Glutamatergic neuron (in vitro differentiated cells): ENCODE data around the gene RAB37. TPM values are rescaled to one million over a fixed set of nuclear protein-coding genes. Genes with fewer than 3 reads are reported as not detected.

Source experiments
- DNase-seq: peaks from one replicate; pipeline ENCODE4 v3.0.0; 2022
- H3K27ac Mint-ChIP-seq: one replicate; pipeline ENCODE4 v1.8.0; 2020; ENCODE audit warnings: mild to moderate bottlenecking, mixed read lengths, inconsistent platforms; ENCODE audit not compliant: unreplicated experiment
- H3K27me3 Mint-ChIP-seq: one replicate; pipeline ENCODE4 v1.8.0; 2020; ENCODE audit warnings: mild to moderate bottlenecking, moderate library complexity, mixed read lengths, inconsistent platforms; ENCODE audit not compliant: unreplicated experiment
- H3K36me3 Mint-ChIP-seq: one replicate; pipeline ENCODE4 v1.8.0; 2020; ENCODE audit warnings: mild to moderate bottlenecking, mixed read lengths, inconsistent platforms; ENCODE audit not compliant: unreplicated experiment
- H3K4me1 Mint-ChIP-seq: one replicate; pipeline ENCODE4 v1.8.0; 2020; ENCODE audit warnings: mild to moderate bottlenecking, low read depth, mixed read lengths, inconsistent platforms; ENCODE audit not compliant: unreplicated experiment
- H3K4me3 Mint-ChIP-seq: one replicate; pipeline ENCODE4 v1.8.0; 2020; ENCODE audit warnings: mild to moderate bottlenecking, mixed read lengths, inconsistent platforms; ENCODE audit not compliant: unreplicated experiment
- H3K9me3 Mint-ChIP-seq: one replicate; pipeline ENCODE4 v1.8.0; 2020; ENCODE audit warnings: mild to moderate bottlenecking, moderate library complexity, mixed read lengths, inconsistent platforms; ENCODE audit not compliant: unreplicated experiment
- CTCF ChIP-seq: fragments of 200-600 bp; sonication (generic); IDR thresholded peaks from one replicate; pipeline ENCODE4 v1.5.0; 2021; ENCODE audit not compliant: partially characterized antibody, unreplicated experiment
- total RNA-seq: library from RNA; stranded (reverse); fragmentation: NEBNext Ultra II Directional; extraction: Animal tissue kit (Norgen Biotek cat#: 25700); gene quantifications from one replicate; pipeline ENCODE4 v1.2.1, GENCODE V29; 2021; ENCODE audit not compliant: unreplicated experiment

RAB37 gene
- total RNA-seq, 1 donor from 2014 or later: 2.1 TPM

DNA sequence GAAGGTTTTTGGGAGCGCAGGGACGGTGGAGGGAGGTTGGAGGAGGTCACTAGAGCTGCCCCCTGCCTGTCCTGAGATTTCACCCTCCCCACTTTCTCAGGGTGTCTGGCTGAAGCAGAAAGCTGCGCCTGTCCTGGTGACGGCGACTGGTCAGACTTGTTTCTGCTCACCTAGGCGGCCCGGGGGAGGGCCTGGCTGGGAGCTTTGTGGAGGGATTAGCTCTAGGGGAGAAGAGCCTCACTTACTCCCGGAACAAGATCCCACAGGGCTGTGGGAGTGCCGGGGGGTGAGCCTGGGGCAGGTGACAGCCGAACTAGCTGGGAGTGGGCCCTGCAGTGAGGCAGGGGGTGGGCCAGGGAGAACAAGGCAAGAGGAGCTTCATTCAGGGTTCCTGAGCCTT, 22.9 kb downstream of the RAB37 start:
- no peaks in the 10 kb centered on the region for H3K27me3 Mint-ChIP-seq
- H3K27ac Mint-ChIP-seq: no peak overlapping the region
- no peaks in the 10 kb centered on the region for H3K36me3 Mint-ChIP-seq
- no peak for DNase-seq
- no peak overlapping the region for H3K4me3 Mint-ChIP-seq
- peaks cover 12% of the 10 kb centered on the region for H3K4me1 Mint-ChIP-seq
- H3K9me3 Mint-ChIP-seq: no peaks in the 10 kb centered on the region
- no peak for TF ChIP-seq CTCF

- peaks cover 12% of the 10 kb centered on the region for H3K4me1 Mint-ChIP-seq
- no peaks in the 10 kb centered on the region for H3K27me3 Mint-ChIP-seq
- peak overlapping the region; percentile 72 for H3K27ac Mint-ChIP-seq
- H3K4me3 Mint-ChIP-seq: peak overlapping the region; percentile 38
- H3K9me3 Mint-ChIP-seq: no peaks in the 10 kb centered on the region
- TF ChIP-seq CTCF: no peak
- DNase-seq: no peak
- no peaks in the 10 kb centered on the region for H3K36me3 Mint-ChIP-seq
These were observed 23.5 kb downstream of the RAB37 start for GRCh38 chr17:74760404-74761105.

- Mint-ChIP-seq H3K27ac (no peak overlapping the region), H3K9me3 (no peaks in the 10 kb centered on the region), H3K4me3 (no peak overlapping the region), H3K36me3 (no peaks in the 10 kb centered on the region), H3K27me3 (no peaks in the 10 kb centered on the region), H3K4me1 (peaks cover 12% of the 10 kb centered on the region)
- no peak for DNase-seq
- TF ChIP-seq CTCF: no peak
These were observed 24.4 kb downstream of the RAB37 start for GRCh38 chr17:74761419-74761818.

DNA sequence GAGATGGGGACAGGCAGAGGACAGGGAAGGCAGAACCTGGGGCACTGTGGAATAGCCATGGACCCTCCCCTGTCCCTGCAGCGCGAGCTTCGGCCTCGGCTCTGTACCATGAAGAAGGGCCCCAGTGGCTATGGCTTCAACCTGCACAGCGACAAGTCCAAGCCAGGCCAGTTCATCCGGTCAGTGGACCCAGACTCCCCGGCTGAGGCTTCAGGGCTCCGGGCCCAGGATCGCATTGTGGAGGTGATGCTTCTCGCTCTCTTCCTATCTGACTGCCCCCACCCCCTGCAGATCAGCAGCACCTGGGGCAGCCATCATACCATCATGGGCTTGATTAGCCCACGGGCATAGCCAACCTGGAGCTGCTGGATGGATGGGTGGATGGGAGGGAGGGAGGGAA, 24.9 kb downstream of the RAB37 start:
- H3K9me3 Mint-ChIP-seq: no peaks in the 10 kb centered on the region
- no peak for DNase-seq
- H3K4me3 Mint-ChIP-seq: no peak overlapping the region
- no peak for TF ChIP-seq CTCF
- H3K4me1 Mint-ChIP-seq: peaks cover 12% of the 10 kb centered on the region
- H3K36me3 Mint-ChIP-seq: no peaks in the 10 kb centered on the region
- H3K27me3 Mint-ChIP-seq: no peaks in the 10 kb centered on the region
- H3K27ac Mint-ChIP-seq: no peak overlapping the region

DNA sequence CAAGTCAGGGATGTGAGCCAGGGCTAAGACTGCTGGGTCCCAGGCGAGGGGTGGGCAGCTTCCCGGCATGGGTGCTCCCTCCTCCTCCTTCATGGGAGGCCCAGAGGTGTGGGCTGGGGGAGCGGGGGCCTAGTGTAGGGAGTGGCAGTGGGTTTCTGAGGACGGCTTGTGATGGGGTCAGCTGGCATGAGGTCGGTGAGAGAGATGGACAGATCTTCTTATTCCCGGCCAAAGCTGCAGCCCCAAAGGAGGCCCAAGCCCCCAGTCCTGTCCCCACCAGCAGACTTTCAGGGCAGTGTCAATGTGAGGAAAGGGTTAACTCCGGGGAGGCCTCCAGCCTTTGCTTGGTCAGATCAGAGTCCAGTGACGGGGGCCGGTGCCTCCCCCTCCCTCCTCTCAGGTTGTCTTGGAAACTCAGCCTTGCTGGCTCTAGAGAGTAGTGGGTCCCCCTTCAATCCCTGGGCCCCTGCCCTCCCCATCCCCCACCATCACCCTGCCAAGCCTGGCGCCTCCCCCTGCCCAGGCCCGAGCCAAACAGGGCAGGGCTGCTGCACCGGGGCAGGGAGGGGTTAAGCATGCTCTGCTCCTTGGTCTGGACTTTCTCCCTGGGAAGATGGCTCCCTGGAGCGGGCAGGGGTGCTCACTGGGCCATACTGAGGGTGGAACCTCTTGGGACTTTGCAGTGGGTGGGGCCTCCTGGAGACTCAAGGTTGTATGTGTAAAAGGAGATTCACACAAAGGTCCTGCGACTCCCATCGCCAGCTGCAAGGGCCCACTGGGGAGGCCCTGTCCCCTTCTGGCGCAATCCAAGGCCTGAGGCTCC, 26.7 kb downstream of the RAB37 start:
- Mint-ChIP-seq H3K4me1 (peaks cover 9% of the 10 kb centered on the region), H3K4me3 (no peak overlapping the region), H3K27me3 (peaks cover 3% of the 10 kb centered on the region), H3K9me3 (peaks cover under 1% of the 10 kb centered on the region), H3K36me3 (no peaks in the 10 kb centered on the region), H3K27ac (no peak overlapping the region)
- no peak for TF ChIP-seq CTCF
- no peak for DNase-seq
